ENCODE data around the gene HLF.

- no peak for TF ChIP-seq CTCF (IDR thresholded peaks at IDR 0.05)
- no peak for TF ChIP-seq EZH2 (IDR thresholded peaks at IDR 0.05; ENCODE audit: borderline replicate concordance, insufficient read depth, low read depth, low read length, poor library complexity, severe bottlenecking)
Measured at GRCh38 chr17:55317284-55317683, 52.5 kb downstream of the HLF start.
